HCT116 (cell line): Measurements from ENCODE around the gene IL3RA. TPM values are rescaled to one million over a fixed set of nuclear protein-coding genes. Genes with fewer than 3 reads are reported as not detected.

ENCODE experiments used
- ATAC-seq: fragments of 200-7000 bp; cut with Tn5 transposase; 2 replicates; pipeline ENCODE4 v1.9.1; 2020; ENCODE audit warnings: mild to moderate bottlenecking, moderate library complexity
- BruUV-seq: library from RNA; stranded (reverse); fragments of 400-500 nt; replicated peaks from 2 replicates; lab custom pipeline; 2021; lab: Mats Ljungman, UMichigan
- CTCF ChIA-PET: fragments of 300-600 bp; sonication (Branson Sonifier 250); formaldehyde crosslinking; loops from one replicate; lab custom pipeline; 2021; ENCODE audit warnings: antibody characterized with exemption; lab: Charles Lee
- POLR2A ChIA-PET: fragments of 300-600, 350-600 bp; sonication (Branson Sonifier 250); formaldehyde crosslinking; loops from one replicate; lab custom pipeline; 2021; ENCODE audit warnings: antibody characterized with exemption; lab: Charles Lee
- RAD21 ChIA-PET, 2 experiments: fragments of 300-600 bp; sonication (Branson Sonifier 250); formaldehyde crosslinking; loops; one replicate each; lab custom pipeline; 2023; ENCODE audit warnings: low total read pairs in 2 of 2; ENCODE audit not compliant: uncharacterized antibody in 2 of 2, unreplicated experiment in 2 of 2, low non-redundant PET in 1 of 2; lab: Charles Lee
- DNase-seq: peaks from one replicate; pipeline ENCODE4 v3.0.0-alpha.2; 2010; ENCODE audit warnings: low read depth, low spot score
- H2AFZ ChIP-seq: fragments of 200-600 bp; shearing (Covaris generic), sonication (generic); 2 replicates; pipeline ENCODE4 v1.6.1; 2017; ENCODE audit warnings: low read depth, mixed run types, mixed read lengths, antibody characterized with exemption, low read length; ENCODE audit not compliant: poor library complexity, severe bottlenecking
- H3K27ac ChIP-seq: 2 replicates; pipeline ENCODE4 v1.5.1; 2012; ENCODE audit warnings: low read depth, low read length
- H3K27me3 ChIP-seq: fragments of 200-600 bp; sonication (generic); 2 replicates; pipeline ENCODE4 v1.6.1; 2016; ENCODE audit warnings: mixed run types, low read length, mixed read lengths; ENCODE audit not compliant: insufficient read depth
- H3K36me3 ChIP-seq, 2 experiments: fragments of 200-500 bp in 1 of 2; fragments of 200-600 bp in 1 of 2; sonication (Bioruptor generic) in 1 of 2; sonication (generic) in 1 of 2; 2 replicates each; pipeline versions ENCODE4 v1.5.1 to v1.6.1; 2014 to 2016; ENCODE audit warnings: low read length in 2 of 2, inconsistent platforms in 1 of 2, mixed read lengths in 1 of 2, mixed run types in 1 of 2; ENCODE audit not compliant: insufficient read depth in 2 of 2, control insufficient read depth in 1 of 2
- H3K4me1 ChIP-seq, 2 experiments: fragments of 200-600 bp in 1 of 2; sonication (generic) in 1 of 2; 2 replicates each; pipeline versions ENCODE4 v1.5.1 to v1.6.1; 2012 to 2017; ENCODE audit warnings: low read length in 2 of 2, inconsistent platforms in 1 of 2, mild to moderate bottlenecking in 1 of 2, mixed read lengths in 1 of 2, mixed run types in 1 of 2, moderate library complexity in 1 of 2; ENCODE audit not compliant: insufficient read depth in 2 of 2, control insufficient read depth in 1 of 2
- H3K4me2 ChIP-seq: fragments of 200-600 bp; sonication (generic); 2 replicates; pipeline ENCODE4 v1.6.1; 2017; ENCODE audit warnings: mixed run types, low read length, mixed read lengths
- H3K4me3 ChIP-seq, 2 experiments: fragments of 200-600 bp in 1 of 2; sonication (generic) in 1 of 2; replicated peaks in 1 of 2; 2 replicates each; pipeline ENCODE4 v1.5.1; 2011 to 2016; ENCODE audit warnings: low read length in 2 of 2, control low read depth in 1 of 2, low read depth in 1 of 2, mild to moderate bottlenecking in 1 of 2, mixed read lengths in 1 of 2, mixed run types in 1 of 2
- H3K79me2 ChIP-seq: fragments of 200-600 bp; sonication (generic); 2 replicates; pipeline ENCODE4 v1.6.1; 2017; ENCODE audit warnings: mild to moderate bottlenecking, mixed run types, low read length, moderate library complexity, mixed read lengths; ENCODE audit not compliant: insufficient read depth
- H3K9ac ChIP-seq: fragments of 200-600 bp; sonication (generic); 2 replicates; pipeline ENCODE4 v1.6.1; 2016; ENCODE audit warnings: low read length, mixed read lengths
- H3K9me2 ChIP-seq: fragments of 200-600 bp; sonication (generic), shearing (Covaris generic); 2 replicates; pipeline ENCODE4 v1.6.1; 2017; ENCODE audit warnings: mixed run types, mild to moderate bottlenecking, moderate library complexity; ENCODE audit not compliant: insufficient read depth
- H3K9me3 ChIP-seq, 2 experiments: fragments of 200-500 bp in 1 of 2; fragments of 200-600 bp in 1 of 2; sonication (Bioruptor generic) in 1 of 2; sonication (generic) in 1 of 2; 2 replicates each; pipeline ENCODE4 v1.6.1; 2014 to 2017; ENCODE audit warnings: low read length in 2 of 2, mixed read lengths in 2 of 2, inconsistent platforms in 1 of 2, low read depth in 1 of 2, mild to moderate bottlenecking in 1 of 2, mixed run types in 1 of 2, moderate library complexity in 1 of 2; ENCODE audit not compliant: control insufficient read depth in 1 of 2, insufficient read depth in 1 of 2
- H4K20me1 ChIP-seq: fragments of 200-600 bp; sonication (generic), shearing (Covaris generic); 2 replicates; pipeline ENCODE4 v1.6.1; 2017; ENCODE audit warnings: mixed run types, mild to moderate bottlenecking, moderate library complexity; ENCODE audit not compliant: insufficient read depth
- EGR1 ChIP-seq: IDR thresholded peaks from 2 replicates; pipeline ENCODE4 v1.6.1; 2012; ENCODE audit warnings: low read depth
- EZH2phosphoT487 ChIP-seq: fragments of 200-600 bp; IDR thresholded peaks from 2 replicates; pipeline ENCODE4 v1.6.1; 2018; ENCODE audit warnings: antibody characterized with exemption, borderline replicate concordance
- FOSL1 ChIP-seq: IDR thresholded peaks from 2 replicates; pipeline ENCODE4 v1.6.1; 2012; ENCODE audit warnings: low read depth
- JUND ChIP-seq: IDR thresholded peaks from 2 replicates; pipeline ENCODE4 v1.6.1; 2012
- MAX ChIP-seq: IDR thresholded peaks from 2 replicates; pipeline ENCODE4 v1.6.1; 2012
- POLR2A ChIP-seq: IDR thresholded peaks from 2 replicates; pipeline ENCODE4 v1.7.0; 2011; ENCODE audit warnings: borderline replicate concordance; ENCODE audit not compliant: insufficient read depth, insufficient read length; ENCODE audit errors: extremely low read depth
- POLR2AphosphoS5 ChIP-seq: IDR thresholded peaks from 2 replicates; pipeline ENCODE4 v1.6.1; 2011; ENCODE audit warnings: mild to moderate bottlenecking, low read depth, low read length, moderate library complexity
- RAD21 ChIP-seq: IDR thresholded peaks from 2 replicates; pipeline ENCODE4 v1.6.1; 2012; ENCODE audit warnings: low read depth, mild to moderate bottlenecking
- SIN3A ChIP-seq: IDR thresholded peaks from 2 replicates; pipeline ENCODE4 v1.6.1; 2012; ENCODE audit warnings: low read depth
- TCF7L2 ChIP-seq: IDR thresholded peaks from 2 replicates; pipeline ENCODE4 v1.7.0; 2011; ENCODE audit warnings: borderline replicate concordance, inconsistent platforms; ENCODE audit not compliant: insufficient read depth, insufficient read length; ENCODE audit errors: extremely low read depth
- ZBTB33 ChIP-seq: IDR thresholded peaks from 2 replicates; pipeline ENCODE4 v1.6.1; 2011; ENCODE audit warnings: mild to moderate bottlenecking, low read length, moderate library complexity; ENCODE audit not compliant: insufficient replicate concordance; ENCODE audit errors: extremely low read depth
- ZNF274 ChIP-seq: fragments of 200-500 bp; sonication (Bioruptor generic); IDR thresholded peaks from 2 replicates; pipeline ENCODE4 v1.6.1; 2014; ENCODE audit warnings: mild to moderate bottlenecking, low read depth, low read length, inconsistent platforms
- intact Hi-C: fragments of 100-400 bp; cut with micrococcal nuclease; formaldehyde crosslinking; loops from 2 replicates; pipeline ENCODE4 v1.10.0; 2022
- total RNA-seq: library from RNA; stranded (reverse); gene quantifications from one replicate; pipeline ENCODE4 v1.2.1, GENCODE V29; 2021; ENCODE audit not compliant: unreplicated experiment

IL3RA gene
- total RNA-seq, 1 experiment from 2014 or later: not detected

- Histone ChIP-seq H3K4me1 (peaks cover 0 to 6% of the 10 kb centered on the region in 2 experiments; a peak in 1 of 4 replicates), H3K9me2 (no peaks in the 10 kb centered on the region), H3K4me3 (no peak overlapping the region), H3K27me3 (no peaks in the 10 kb centered on the region), H3K9me3 (no peaks in the 10 kb centered on the region), H2AFZ (no peak overlapping the region), H3K36me3 (peaks cover 4 to 15% of the 10 kb centered on the region in 2 experiments; a peak in 2 of 4 replicates), H3K4me2 (no peak overlapping the region), H3K27ac (peak overlapping the region; percentile 14; the same call in 1 of the 2 replicates), H4K20me1 (no peaks in the 10 kb centered on the region), H3K9ac (no peak overlapping the region), H3K79me2 (no peaks in the 10 kb centered on the region)
- TF ChIP-seq POLR2A: no peak
- TF ChIP-seq TCF7L2: peak; percentile 44
- TF ChIP-seq SIN3A: no peak
- TF ChIP-seq POLR2AphosphoS5: 0 out of 2 replicates have a peak, but pooled peaks have one; percentile 8
- intact Hi-C loops: no loop called here
- ChIA-PET POLR2A (no interaction called here), CTCF (no interaction called here), RAD21 (no interaction called here)
- ATAC-seq (peak; percentile 84), DNase-seq (peak; percentile 40)
- no TSS peak for BruUV-seq
Observed at GRCh38 chrX:1400742-1401471, 64.3 kb downstream of the IL3RA start.

- Histone ChIP-seq H3K9ac (no peak overlapping the region), H3K27ac (no peak overlapping the region), H3K27me3 (no peaks in the 10 kb centered on the region), H3K4me2 (no peak overlapping the region), H2AFZ (no peak overlapping the region), H4K20me1 (no peaks in the 10 kb centered on the region), H3K9me3 (no peaks in the 10 kb centered on the region)
- ChIA-PET POLR2A (no interaction called here), CTCF (no interaction called here), RAD21 (no interaction called here)
- intact Hi-C loops: no loop called here
- BruUV-seq: no TSS peak
- TF ChIP-seq ZNF274 (no peak), FOSL1 (no peak), MAX (no peak), RAD21 (no peak), SIN3A (no peak), JUND (no peak), EZH2phosphoT487 (no peak), EGR1 (no peak), ZBTB33 (no peak)
- TF ChIP-seq, all 23 proteins: peak for 0
- H3K79me2 ChIP-seq: no peaks in the 10 kb centered on the region
- H3K4me3 ChIP-seq: no peak overlapping the region
- no peaks in the 10 kb centered on the region for H3K9me2 ChIP-seq
- peaks cover 4 to 22% of the 10 kb centered on the region in 2 experiments; a peak in 2 of 4 replicates for H3K36me3 ChIP-seq
- ATAC-seq (peak; percentile 16; the same call in 1 of the 2 replicates), DNase-seq (no peak)
- peaks cover 0 to 6% of the 10 kb centered on the region in 2 experiments; a peak in 1 of 4 replicates for H3K4me1 ChIP-seq
Observed at GRCh38 chrX:1401611-1402430, 65.2 kb downstream of the IL3RA start.
